Cardiac fibroblast (primary cell): ENCODE data around the gene STK17A.

ENCODE experiments used
- DNase-seq, 2 donors: peaks; one replicate each; pipeline versions ENCODE4 v3.0.0 to v3.0.0-alpha.2; 2010; ENCODE audit warnings: low read depth in 2 of 2
- H3K4me3 ChIP-seq, 2 donors: replicated peaks in 1 of 2; 1 replicate in 1 of 2; 2 replicates in 1 of 2; pipeline ENCODE4 v1.5.1; 2011; ENCODE audit warnings: low read depth in 2 of 2, low read length in 2 of 2, mild to moderate bottlenecking in 2 of 2, moderate library complexity in 1 of 2
- CTCF ChIP-seq: IDR thresholded peaks from one replicate; pipeline ENCODE4 v1.5.1; 2011; ENCODE audit warnings: low read depth, mild to moderate bottlenecking, low read length, inconsistent platforms

The STK17A gene

GRCh38 chr7:43653466-43653865 lies 70.6 kb downstream of the STK17A start:
- DNase-seq, result no peak
- no peak overlapping the region for H3K4me3 ChIP-seq
- no peak for TF ChIP-seq CTCF

- H3K4me3 ChIP-seq, result no peak overlapping the region
- no peak for TF ChIP-seq CTCF
- DNase-seq, result no peak
These were observed 71.1 kb downstream of the STK17A start for GRCh38 chr7:43653891-43654504.

- H3K4me3 ChIP-seq, result no peak overlapping the region
- DNase-seq, result no peak
- TF ChIP-seq CTCF, result no peak
These were observed 72.7 kb downstream of the STK17A start for GRCh38 chr7:43655584-43655983.

- no peak for TF ChIP-seq CTCF
- no peak for DNase-seq
- H3K4me3 ChIP-seq, result no peak overlapping the region
These were observed 74.1 kb downstream of the STK17A start for GRCh38 chr7:43656997-43657396.

- no peak overlapping the region for H3K4me3 ChIP-seq
- peak; percentile 80 to 92 for DNase-seq
- no peak for TF ChIP-seq CTCF
These were observed 76.0 kb downstream of the STK17A start for GRCh38 chr7:43658718-43659548.

GRCh38 chr7:43659549-43659896 lies 76.6 kb downstream of the STK17A start:
- no peak overlapping the region for H3K4me3 ChIP-seq
- no peak for TF ChIP-seq CTCF
- no peak for DNase-seq

GRCh38 chr7:43660141-43660540 lies 77.2 kb downstream of the STK17A start:
- DNase-seq, result no peak
- H3K4me3 ChIP-seq, result no peak overlapping the region
- TF ChIP-seq CTCF, result no peak
